Cardiac muscle cell (in vitro differentiated cells and primary cell): ENCODE data around the gene ALOX12B. TPM values are rescaled to one million over a fixed set of nuclear protein-coding genes. Genes with fewer than 3 reads are reported as not detected.

Experiments
- DNase-seq, 2 donors: peaks; one replicate each; pipeline versions ENCODE4 v3.0.0 to v3.0.0-alpha.2; 2010 to 2017; ENCODE audit warnings: low read depth in 1 of 2, low spot score in 1 of 2
- H3K27ac ChIP-seq: fragments of 200-600 bp; sonication (generic); 2 replicates; pipeline ENCODE4 v1.5.1; 2016
- H3K27me3 ChIP-seq: fragments of 200-600 bp; sonication (generic); 2 replicates; pipeline ENCODE4 v1.6.0; 2016; ENCODE audit warnings: control low read depth
- H3K36me3 ChIP-seq: fragments of 200-600 bp; sonication (generic); 2 replicates; pipeline ENCODE4 v1.5.1; 2016; ENCODE audit warnings: control low read depth
- H3K4me1 ChIP-seq: fragments of 200-600 bp; sonication (generic); 2 replicates; pipeline ENCODE4 v1.8.1; 2017; ENCODE audit warnings: low read depth, mild to moderate bottlenecking, mixed run types
- H3K4me3 ChIP-seq: fragments of 200-600 bp; sonication (generic); 2 replicates; pipeline ENCODE4 v1.5.1; 2016; ENCODE audit warnings: mild to moderate bottlenecking
- H3K9me3 ChIP-seq: fragments of 200-600 bp; sonication (generic); 2 replicates; pipeline ENCODE4 v1.5.1; 2017; ENCODE audit warnings: low read depth, mild to moderate bottlenecking, control low read depth
- polyA plus RNA-seq: library from polyadenylated mRNA; unstranded; fragments of >200 nt; fragmentation: Nextera tagmentation; extraction: Ambion mirVana; gene quantifications from 2 replicates; pipeline ENCODE4 v1.2.1, GENCODE V29; 2016
- total RNA-seq: library from RNA; depleted of rRNA; stranded (reverse); fragments of >200 nt; gene quantifications from 2 replicates; pipeline ENCODE4 v1.2.3, GENCODE V29; 2016
- TF ChIP-seq, protein P1 (sequence below): IDR thresholded peaks from 2 replicates; pipeline ENCODE4 v1.5.1; 2012; ENCODE audit warnings: low read depth, mild to moderate bottlenecking, low read length

Gene ALOX12B
- total and polyA plus RNA-seq, 2 experiments from 2014 or later: 0.42 to 2.3 TPM

DNA sequence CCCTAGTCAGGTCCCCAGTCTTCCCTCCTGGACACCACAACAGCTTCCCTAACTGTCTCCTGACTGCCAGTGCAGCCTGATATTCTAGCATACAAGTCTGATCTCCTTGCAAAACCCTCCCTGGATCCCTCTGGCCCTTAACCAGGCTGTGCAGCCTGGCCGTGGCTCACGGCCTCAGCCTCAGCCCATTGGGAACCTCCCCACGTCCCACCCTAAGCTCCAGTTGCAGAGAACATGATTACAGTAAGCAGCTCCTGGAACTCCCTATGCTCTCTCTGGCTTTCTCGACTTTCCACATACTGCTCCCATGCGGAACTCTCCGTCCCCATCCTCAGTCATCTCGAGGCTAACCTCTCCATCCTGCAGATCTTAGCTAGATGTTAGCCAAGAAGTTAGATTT, 13.0 kb downstream of the ALOX12B start:
- Histone ChIP-seq H3K4me3 (no peak overlapping the region), H3K27ac (no peak overlapping the region), H3K4me1 (no peaks in the 10 kb centered on the region), H3K9me3 (no peaks in the 10 kb centered on the region), H3K27me3 (peaks cover 98% of the 10 kb centered on the region), H3K36me3 (no peaks in the 10 kb centered on the region)
- TF ChIP-seq, protein P1, sequence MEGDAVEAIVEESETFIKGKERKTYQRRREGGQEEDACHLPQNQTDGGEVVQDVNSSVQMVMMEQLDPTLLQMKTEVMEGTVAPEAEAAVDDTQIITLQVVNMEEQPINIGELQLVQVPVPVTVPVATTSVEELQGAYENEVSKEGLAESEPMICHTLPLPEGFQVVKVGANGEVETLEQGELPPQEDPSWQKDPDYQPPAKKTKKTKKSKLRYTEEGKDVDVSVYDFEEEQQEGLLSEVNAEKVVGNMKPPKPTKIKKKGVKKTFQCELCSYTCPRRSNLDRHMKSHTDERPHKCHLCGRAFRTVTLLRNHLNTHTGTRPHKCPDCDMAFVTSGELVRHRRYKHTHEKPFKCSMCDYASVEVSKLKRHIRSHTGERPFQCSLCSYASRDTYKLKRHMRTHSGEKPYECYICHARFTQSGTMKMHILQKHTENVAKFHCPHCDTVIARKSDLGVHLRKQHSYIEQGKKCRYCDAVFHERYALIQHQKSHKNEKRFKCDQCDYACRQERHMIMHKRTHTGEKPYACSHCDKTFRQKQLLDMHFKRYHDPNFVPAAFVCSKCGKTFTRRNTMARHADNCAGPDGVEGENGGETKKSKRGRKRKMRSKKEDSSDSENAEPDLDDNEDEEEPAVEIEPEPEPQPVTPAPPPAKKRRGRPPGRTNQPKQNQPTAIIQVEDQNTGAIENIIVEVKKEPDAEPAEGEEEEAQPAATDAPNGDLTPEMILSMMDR: no peak
- no peak for DNase-seq

DNA sequence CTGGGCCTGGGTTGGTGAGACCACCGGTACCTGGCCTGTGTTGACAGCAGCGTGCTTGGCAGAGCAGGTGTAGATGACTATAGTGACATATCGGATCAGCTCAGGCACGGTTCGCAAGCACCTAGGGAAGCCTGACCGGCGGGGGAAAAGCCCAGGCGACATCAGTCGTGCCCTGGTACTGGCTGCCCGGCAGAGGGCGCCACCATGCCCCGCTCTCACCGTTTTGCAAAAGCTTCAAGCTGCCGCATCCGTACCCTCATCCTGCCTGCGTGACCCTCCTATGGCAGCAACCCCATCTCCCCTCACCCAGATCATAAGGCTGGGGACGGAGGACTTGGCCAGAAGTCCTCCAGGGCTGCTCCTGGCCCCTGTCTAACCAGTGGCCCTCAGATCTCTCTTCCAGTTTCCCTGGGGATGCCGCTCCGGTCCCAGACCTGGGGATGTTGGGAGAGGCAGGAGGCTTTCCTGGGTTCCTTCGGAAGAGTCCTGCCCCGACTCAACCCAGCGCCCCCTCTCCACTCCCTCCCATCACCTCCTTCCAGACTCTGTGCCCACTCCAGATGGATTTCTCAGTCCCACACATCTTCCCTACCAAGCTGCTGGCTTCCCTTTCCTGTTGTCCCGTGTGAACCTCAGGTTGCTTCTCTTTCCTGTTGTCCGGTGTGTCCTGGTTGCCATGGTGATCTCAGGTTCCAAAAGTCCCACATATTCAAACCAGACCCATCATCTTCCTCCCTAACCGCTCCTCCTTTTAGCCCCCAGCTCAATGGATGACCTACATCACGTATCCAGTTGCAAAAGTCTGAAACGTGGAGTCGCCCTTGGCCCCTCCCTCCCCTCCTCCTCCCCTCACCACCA, 13.7 kb downstream of the ALOX12B start:
- Histone ChIP-seq H3K27ac (no peak overlapping the region), H3K27me3 (peaks cover 98% of the 10 kb centered on the region), H3K4me3 (peak overlapping the region; percentile 8), H3K4me1 (no peaks in the 10 kb centered on the region), H3K36me3 (no peaks in the 10 kb centered on the region), H3K9me3 (no peaks in the 10 kb centered on the region)
- TF ChIP-seq, protein P1: peak; percentile 94
- DNase-seq: peak; percentile 68 to 84

DNA sequence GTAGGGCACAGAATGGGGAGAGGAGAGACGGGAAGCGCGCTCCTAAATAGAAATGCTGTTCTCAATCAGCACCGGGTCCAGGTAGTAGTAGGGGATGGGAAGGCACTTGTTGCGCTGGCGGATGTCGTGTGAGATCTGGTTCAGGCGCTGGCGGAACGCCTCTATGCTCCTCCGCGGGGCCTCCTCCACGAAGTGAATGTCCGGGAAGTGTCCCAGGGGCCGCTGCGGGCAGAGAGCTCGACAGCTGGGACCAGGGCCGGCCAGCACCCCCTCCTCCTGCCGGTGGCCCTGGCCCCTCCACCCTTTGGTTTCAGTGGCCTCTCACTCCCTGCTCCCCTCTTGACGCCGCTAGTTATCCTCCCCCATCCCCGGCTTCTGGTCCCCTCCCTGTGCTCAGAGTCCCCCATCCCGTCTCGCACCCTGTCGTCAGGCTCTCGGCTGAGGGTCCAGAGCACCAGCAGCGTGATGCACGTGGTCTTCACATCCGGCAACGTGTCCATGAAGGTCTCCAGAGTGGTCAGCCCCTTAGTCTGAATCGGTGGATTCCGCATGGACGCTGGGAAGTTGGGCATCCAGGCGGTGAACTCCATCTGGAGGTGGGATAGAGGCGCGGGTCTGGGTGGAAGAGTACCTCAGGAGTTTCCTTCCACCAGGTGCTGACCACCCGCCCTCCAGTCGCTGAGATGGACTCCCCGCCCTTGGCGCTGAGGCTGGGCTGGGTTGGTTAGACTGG, 14.6 kb downstream of the ALOX12B start:
- no peaks in the 10 kb centered on the region for H3K4me1 ChIP-seq
- H3K36me3 ChIP-seq: no peaks in the 10 kb centered on the region
- H3K27ac ChIP-seq: no peak overlapping the region
- TF ChIP-seq, protein P1: no peak
- H3K27me3 ChIP-seq: peaks cover 100% of the 10 kb centered on the region
- H3K9me3 ChIP-seq: no peaks in the 10 kb centered on the region
- no peak for DNase-seq
- H3K4me3 ChIP-seq: peak overlapping the region; percentile 8

GRCh38 chr17:8072341-8072728, 15.2 kb downstream of the ALOX12B start:
- DNase-seq: no peak
- no peak overlapping the region for H3K4me3 ChIP-seq
- H3K4me1 ChIP-seq: no peaks in the 10 kb centered on the region
- peaks cover 100% of the 10 kb centered on the region for H3K27me3 ChIP-seq
- H3K27ac ChIP-seq: no peak overlapping the region
- TF ChIP-seq, protein P1: no peak
- no peaks in the 10 kb centered on the region for H3K9me3 ChIP-seq
- no peaks in the 10 kb centered on the region for H3K36me3 ChIP-seq

DNA sequence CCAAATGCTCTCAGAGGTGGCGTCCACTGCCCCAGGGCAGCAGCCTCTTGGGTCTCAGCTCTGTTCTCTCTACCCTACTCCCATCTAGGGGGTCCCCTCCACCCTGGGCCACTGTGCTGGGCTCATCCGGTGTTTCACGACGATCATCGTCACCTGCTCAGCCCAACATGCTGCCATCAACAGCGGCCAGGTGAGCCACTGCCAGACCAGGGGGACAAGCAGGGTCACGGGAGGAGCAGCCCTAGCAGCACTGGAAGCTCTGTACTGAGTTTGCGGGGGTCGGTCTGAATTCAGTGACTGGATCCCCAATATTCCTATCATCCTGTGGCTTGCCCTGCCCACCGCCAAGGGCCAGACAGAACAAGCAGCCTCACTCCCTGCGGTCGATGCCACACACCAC, 16.0 kb downstream of the ALOX12B start:
- no peak for DNase-seq
- TF ChIP-seq, protein P1: no peak
- Histone ChIP-seq H3K27me3 (peaks cover 100% of the 10 kb centered on the region), H3K4me3 (no peak overlapping the region), H3K4me1 (no peaks in the 10 kb centered on the region), H3K36me3 (no peaks in the 10 kb centered on the region), H3K27ac (no peak overlapping the region), H3K9me3 (no peaks in the 10 kb centered on the region)
